ENCODE results near the gene LAD1. TPM values are rescaled to one million over a fixed set of nuclear protein-coding genes. Genes with fewer than 3 reads are reported as not detected.

The LAD1 gene
- total and polyA plus RNA-seq, 9 of the 15 experiments (the other 6 are each of a cell fraction or from before 2014, with no cell fraction given): 0.31 TPM; not detected in 8

DNA sequence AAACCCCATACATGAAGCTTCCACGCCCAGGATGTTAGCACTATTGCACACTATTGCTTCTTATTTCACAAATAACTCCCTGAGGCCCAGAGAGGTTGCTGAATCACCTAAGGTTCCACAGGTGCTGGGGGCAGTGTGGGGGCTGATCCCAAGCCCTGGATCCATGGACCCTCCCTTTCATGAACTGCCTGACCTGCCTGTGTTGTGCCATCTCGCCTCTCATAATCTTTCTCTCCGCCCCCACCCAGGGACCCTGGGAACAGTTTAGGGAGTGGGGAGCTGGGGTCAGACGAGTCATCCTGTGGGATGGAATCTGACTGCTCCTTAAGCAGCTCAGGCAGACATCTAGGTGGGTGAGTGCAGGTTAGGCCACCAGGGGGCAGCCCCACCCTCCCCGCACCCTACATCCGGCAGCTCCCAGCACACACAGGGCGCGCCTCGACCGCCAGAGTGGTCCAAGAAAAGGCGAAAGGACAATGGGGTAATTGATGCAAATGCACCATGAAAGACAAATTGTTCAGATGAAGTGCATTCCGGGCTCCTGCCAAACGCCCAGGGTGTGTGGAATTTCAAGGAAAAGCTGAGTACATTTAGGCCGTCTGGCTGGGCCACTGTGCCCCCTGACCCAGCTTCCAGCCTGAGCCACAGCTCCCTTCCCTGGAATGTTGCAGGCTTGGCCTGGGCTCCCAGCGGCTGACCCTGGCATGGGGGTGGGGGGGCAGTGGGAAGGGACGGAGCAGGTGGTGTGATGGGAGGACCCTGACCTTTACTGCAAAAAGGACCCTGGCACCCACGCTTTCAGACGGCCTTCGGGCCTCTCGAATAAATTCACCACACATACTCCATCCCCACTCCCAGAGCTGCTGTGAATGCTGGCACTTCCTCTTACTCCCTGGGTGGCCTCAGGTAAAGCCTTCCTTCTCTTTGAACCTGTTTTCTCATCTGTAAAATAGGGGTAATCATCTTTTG lies 49.1 kb upstream of the LAD1 start (continued):
- TF ChIP-seq, protein P1, sequence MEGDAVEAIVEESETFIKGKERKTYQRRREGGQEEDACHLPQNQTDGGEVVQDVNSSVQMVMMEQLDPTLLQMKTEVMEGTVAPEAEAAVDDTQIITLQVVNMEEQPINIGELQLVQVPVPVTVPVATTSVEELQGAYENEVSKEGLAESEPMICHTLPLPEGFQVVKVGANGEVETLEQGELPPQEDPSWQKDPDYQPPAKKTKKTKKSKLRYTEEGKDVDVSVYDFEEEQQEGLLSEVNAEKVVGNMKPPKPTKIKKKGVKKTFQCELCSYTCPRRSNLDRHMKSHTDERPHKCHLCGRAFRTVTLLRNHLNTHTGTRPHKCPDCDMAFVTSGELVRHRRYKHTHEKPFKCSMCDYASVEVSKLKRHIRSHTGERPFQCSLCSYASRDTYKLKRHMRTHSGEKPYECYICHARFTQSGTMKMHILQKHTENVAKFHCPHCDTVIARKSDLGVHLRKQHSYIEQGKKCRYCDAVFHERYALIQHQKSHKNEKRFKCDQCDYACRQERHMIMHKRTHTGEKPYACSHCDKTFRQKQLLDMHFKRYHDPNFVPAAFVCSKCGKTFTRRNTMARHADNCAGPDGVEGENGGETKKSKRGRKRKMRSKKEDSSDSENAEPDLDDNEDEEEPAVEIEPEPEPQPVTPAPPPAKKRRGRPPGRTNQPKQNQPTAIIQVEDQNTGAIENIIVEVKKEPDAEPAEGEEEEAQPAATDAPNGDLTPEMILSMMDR (IDR thresholded peaks at IDR 0.05 in 2 of 3, conservative IDR thresholded peaks at IDR 0.05 in 1 of 3; ENCODE audit: insufficient read depth in 2 of 3, low read depth in 1 of 3, low read length in 3 of 3): peak; percentile 93 to 95 (median 94)
- TF ChIP-seq CXXC5 (CRISPR knock-in tag; IDR thresholded peaks at IDR 0.05) (peak; percentile 28; the same call in 1 of the 2 replicates), GABPB1 (CRISPR knock-in tag; IDR thresholded peaks at IDR 0.05) (peak; percentile 81), HDAC8 (tag; IDR thresholded peaks at IDR 0.05) (no peak), XRCC4 (IDR thresholded peaks at IDR 0.05; ENCODE audit: extremely low read depth, insufficient read depth, insufficient read length) (no peak), XRCC5 (IDR thresholded peaks at IDR 0.05; ENCODE audit: low read depth, low read length) (peak; percentile 74; the same call in 1 of the 2 replicates), ZNF146 (CRISPR knock-in tag; IDR thresholded peaks at IDR 0.05; ENCODE audit: unreplicated experiment) (no peak), SP1 (CRISPR knock-in tag; IDR thresholded peaks at IDR 0.05) (peak; percentile 64), SUPT5H (IDR thresholded peaks at IDR 0.05) (no peak), SIRT6 (IDR thresholded peaks at IDR 0.05; ENCODE audit: low read depth, low read length) (no peak)
- TF ChIP-seq, protein P2, sequence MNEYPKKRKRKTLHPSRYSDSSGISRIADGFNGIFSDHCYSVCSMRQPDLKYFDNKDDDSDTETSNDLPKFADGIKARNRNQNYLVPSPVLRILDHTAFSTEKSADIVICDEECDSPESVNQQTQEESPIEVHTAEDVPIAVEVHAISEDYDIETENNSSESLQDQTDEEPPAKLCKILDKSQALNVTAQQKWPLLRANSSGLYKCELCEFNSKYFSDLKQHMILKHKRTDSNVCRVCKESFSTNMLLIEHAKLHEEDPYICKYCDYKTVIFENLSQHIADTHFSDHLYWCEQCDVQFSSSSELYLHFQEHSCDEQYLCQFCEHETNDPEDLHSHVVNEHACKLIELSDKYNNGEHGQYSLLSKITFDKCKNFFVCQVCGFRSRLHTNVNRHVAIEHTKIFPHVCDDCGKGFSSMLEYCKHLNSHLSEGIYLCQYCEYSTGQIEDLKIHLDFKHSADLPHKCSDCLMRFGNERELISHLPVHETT (CRISPR knock-in tag; conservative IDR thresholded peaks at IDR 0.05 in 1 of 2, IDR thresholded peaks at IDR 0.05 in 1 of 2): no peak
- TF ChIP-seq, protein P3, sequence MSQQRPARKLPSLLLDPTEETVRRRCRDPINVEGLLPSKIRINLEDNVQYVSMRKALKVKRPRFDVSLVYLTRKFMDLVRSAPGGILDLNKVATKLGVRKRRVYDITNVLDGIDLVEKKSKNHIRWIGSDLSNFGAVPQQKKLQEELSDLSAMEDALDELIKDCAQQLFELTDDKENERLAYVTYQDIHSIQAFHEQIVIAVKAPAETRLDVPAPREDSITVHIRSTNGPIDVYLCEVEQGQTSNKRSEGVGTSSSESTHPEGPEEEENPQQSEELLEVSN (IDR thresholded peaks at IDR 0.05; ENCODE audit: borderline replicate concordance in 1 of 2, extremely low read depth in 1 of 2, insufficient read depth in 1 of 2, insufficient read length in 1 of 2, low read depth in 1 of 2, low read length in 1 of 2, poor library complexity in 1 of 2, severe bottlenecking in 1 of 2): no peak
- TF ChIP-seq, protein P4, sequence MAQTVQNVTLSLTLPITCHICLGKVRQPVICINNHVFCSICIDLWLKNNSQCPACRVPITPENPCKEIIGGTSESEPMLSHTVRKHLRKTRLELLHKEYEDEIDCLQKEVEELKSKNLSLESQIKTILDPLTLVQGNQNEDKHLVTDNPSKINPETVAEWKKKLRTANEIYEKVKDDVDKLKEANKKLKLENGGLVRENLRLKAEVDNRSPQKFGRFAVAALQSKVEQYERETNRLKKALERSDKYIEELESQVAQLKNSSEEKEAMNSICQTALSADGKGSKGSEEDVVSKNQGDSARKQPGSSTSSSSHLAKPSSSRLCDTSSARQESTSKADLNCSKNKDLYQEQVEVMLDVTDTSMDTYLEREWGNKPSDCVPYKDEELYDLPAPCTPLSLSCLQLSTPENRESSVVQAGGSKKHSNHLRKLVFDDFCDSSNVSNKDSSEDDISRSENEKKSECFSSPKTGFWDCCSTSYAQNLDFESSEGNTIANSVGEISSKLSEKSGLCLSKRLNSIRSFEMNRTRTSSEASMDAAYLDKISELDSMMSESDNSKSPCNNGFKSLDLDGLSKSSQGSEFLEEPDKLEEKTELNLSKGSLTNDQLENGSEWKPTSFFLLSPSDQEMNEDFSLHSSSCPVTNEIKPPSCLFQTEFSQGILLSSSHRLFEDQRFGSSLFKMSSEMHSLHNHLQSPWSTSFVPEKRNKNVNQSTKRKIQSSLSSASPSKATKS (CRISPR knock-in tag; IDR thresholded peaks at IDR 0.05): no peak
- TF ChIP-seq, protein P5, sequence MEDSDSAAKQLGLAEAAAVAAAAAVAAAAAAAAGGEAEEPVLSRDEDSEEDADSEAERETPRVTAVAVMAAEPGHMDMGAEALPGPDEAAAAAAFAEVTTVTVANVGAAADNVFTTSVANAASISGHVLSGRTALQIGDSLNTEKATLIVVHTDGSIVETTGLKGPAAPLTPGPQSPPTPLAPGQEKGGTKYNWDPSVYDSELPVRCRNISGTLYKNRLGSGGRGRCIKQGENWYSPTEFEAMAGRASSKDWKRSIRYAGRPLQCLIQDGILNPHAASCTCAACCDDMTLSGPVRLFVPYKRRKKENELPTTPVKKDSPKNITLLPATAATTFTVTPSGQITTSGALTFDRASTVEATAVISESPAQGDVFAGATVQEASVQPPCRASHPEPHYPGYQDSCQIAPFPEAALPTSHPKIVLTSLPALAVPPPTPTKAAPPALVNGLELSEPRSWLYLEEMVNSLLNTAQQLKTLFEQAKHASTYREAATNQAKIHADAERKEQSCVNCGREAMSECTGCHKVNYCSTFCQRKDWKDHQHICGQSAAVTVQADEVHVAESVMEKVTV (CRISPR knock-in tag; IDR thresholded peaks at IDR 0.05): peak; percentile 83
- TF ChIP-seq, protein P6, sequence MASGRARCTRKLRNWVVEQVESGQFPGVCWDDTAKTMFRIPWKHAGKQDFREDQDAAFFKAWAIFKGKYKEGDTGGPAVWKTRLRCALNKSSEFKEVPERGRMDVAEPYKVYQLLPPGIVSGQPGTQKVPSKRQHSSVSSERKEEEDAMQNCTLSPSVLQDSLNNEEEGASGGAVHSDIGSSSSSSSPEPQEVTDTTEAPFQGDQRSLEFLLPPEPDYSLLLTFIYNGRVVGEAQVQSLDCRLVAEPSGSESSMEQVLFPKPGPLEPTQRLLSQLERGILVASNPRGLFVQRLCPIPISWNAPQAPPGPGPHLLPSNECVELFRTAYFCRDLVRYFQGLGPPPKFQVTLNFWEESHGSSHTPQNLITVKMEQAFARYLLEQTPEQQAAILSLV (tag; IDR thresholded peaks at IDR 0.05): no peak

Data from K562 (cell line).